Hair follicle dermal papilla cell (primary cell): Measurements from ENCODE around the gene CLDN3. TPM values are rescaled to one million over a fixed set of nuclear protein-coding genes. Genes with fewer than 3 reads are reported as not detected.

Experiments used
- small RNA-seq: library from RNA; depleted of rRNA; stranded (forward); fragments of <200 nt; gene quantifications from one replicate; pipeline ENCODE3, GENCODE V24; 2012
- total RNA-seq: library from RNA; depleted of rRNA; stranded (reverse); fragments of >200 nt; gene quantifications from 2 replicates; pipeline ENCODE4 v1.2.3, GENCODE V29; 2012

Gene CLDN3, protein sequence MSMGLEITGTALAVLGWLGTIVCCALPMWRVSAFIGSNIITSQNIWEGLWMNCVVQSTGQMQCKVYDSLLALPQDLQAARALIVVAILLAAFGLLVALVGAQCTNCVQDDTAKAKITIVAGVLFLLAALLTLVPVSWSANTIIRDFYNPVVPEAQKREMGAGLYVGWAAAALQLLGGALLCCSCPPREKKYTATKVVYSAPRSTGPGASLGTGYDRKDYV
- not detected in 2 replicates for total RNA-seq

DNA sequence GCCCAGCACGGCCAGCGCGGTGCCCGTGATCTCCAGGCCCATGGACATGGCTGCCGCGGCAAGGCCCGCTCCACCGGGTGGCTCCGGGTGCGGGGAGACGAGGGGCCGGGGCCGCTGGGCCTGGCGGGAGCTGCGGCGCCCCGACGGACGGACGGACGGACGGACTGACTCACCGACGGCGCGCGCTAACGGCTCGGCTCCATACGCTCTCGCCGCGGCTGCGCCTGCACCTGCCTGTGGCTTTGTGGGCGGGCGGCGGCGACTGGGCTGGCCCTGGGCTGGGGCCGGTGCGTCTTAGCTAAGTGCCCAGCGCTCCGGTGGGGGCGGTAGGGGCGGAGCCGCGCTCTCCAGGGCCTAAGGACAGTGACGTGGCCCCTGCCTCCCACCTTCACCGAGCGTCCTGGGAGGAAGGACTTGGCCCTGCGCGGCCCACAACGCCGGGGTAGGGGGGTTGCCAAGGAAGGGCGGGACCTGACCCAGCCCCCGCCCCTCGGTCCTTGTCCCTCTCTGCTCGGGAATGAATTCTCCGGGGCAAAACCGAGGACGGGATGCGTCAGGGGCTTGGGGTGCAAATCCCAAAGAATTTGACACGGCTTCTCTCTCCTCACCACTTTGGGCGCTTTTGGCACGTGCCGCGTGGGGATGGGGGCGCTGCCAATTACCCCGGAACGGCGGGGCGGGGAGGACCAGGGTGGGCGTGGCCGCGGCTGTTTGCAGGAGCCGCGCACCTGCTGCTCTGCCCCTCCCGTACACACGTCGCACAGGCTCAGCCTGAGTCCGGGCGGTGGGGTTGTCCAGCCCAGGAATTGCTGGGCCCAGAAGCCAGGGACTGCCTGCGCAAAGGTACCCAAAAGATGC is at the start of gene CLDN3:
CLDN3 (minus strand) TSS at position 269 of the 858 bp plus-strand sequence; CDS start at position 48, 221 bp downstream.

DNA sequence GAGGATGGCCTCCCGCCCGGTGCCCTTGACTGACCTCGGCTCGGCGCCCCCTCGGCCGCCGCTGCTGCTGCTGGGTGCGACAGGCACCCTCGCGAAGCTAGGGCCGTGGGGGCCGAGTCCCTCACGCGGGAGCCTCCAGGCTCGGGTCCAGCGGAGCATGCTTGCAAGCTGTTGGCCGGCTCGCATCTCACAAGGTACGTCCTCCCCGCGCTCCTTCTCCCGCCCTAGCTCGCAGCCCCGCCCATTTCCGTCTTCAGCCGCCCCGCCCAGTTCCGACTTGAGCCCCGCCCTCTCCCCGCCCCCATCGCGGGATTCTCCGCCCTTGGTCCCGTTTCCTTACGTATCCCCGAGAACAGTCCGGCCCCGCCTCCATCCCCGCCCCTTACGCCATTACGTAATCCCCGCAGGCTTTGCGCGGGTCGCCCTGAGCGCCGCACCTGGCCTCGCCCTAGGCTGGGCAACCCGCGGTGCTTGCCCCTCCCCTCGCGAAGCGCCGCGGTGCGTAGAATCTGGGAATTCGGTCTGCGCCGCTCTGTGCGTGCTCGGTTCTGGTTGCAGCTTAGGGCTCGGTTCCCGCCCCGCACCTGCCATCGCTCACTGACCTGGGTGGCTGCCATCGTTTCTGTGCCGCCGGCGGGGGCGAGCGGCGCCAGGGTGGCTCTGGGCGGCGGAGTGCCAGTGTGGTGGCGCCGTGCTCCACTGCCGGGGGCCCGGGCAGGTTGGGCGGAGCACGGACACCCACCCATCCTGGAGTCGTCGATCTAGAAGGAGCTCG is 31.3 kb downstream of the CLDN3 start, which contains the start of gene ABHD11:
ABHD11 (minus strand) TSS at position 191 of the 775 bp plus-strand sequence; CDS start at position 159, 32 bp downstream.

Small RNA genes within 50 kb of the gene (small RNA-seq; reads per million reads assigned to genes)
- gene RN7SL265P = not detected

Other genes starting within 250 kb of the CLDN3 start
- 48.7 and 51.0 TPM in 2 replicates for gene BAZ1B, start 248.0 kb downstream of the CLDN3 start, total RNA-seq
- 32.6 and 36.4 TPM in 2 replicates for gene BCL7B, start 212.6 kb downstream of the CLDN3 start, total RNA-seq
- 88.9 and 95.7 TPM in 2 replicates for gene TBL2, start 191.7 kb downstream of the CLDN3 start, total RNA-seq
- gene MLXIPL, start 145.7 kb downstream of the CLDN3 start, total RNA-seq = not detected in 2 replicates
- 3.6 and 6.2 TPM in 2 replicates for gene VPS37D, start 102.4 kb downstream of the CLDN3 start, total RNA-seq
- gene DNAJC30, start 86.8 kb downstream of the CLDN3 start, total RNA-seq = 4.2 and 5.5 TPM in 2 replicates
- 32.0 and 37.5 TPM in 2 replicates for gene BUD23, start 86.7 kb downstream of the CLDN3 start, total RNA-seq
- gene STX1A, start 50.6 kb downstream of the CLDN3 start, total RNA-seq = 11.4 and 15.8 TPM in 2 replicates
- 5.2 and 10.1 TPM in 2 replicates for gene ABHD11, start 31.5 kb downstream of the CLDN3 start, total RNA-seq
- gene CLDN4, start 60.7 kb upstream of the CLDN3 start, total RNA-seq = 0.16 and 0.24 TPM in 2 replicates
- gene METTL27, start 72.2 kb upstream of the CLDN3 start, total RNA-seq = 9.0 and 9.4 TPM in 2 replicates
- gene TMEM270, start 90.9 kb upstream of the CLDN3 start, total RNA-seq = not detected in 2 replicates